HG02610 (cell line): ENCODE measurements around the gene SMARCA4.
"Not testable (repeated sequence)": the region's sequence is repeated elsewhere in the genome, so short reads cannot be mapped to it uniquely, and the experiment has no call there.

ENCODE experiments used
- ATAC-seq: cut with Tn5 transposase; IDR thresholded peaks from one replicate; pipeline ENCODE4 v1.9.1; 2021; ENCODE audit warnings: mild to moderate bottlenecking, moderate library complexity; ENCODE audit not compliant: unreplicated experiment

The SMARCA4 gene

DNA sequence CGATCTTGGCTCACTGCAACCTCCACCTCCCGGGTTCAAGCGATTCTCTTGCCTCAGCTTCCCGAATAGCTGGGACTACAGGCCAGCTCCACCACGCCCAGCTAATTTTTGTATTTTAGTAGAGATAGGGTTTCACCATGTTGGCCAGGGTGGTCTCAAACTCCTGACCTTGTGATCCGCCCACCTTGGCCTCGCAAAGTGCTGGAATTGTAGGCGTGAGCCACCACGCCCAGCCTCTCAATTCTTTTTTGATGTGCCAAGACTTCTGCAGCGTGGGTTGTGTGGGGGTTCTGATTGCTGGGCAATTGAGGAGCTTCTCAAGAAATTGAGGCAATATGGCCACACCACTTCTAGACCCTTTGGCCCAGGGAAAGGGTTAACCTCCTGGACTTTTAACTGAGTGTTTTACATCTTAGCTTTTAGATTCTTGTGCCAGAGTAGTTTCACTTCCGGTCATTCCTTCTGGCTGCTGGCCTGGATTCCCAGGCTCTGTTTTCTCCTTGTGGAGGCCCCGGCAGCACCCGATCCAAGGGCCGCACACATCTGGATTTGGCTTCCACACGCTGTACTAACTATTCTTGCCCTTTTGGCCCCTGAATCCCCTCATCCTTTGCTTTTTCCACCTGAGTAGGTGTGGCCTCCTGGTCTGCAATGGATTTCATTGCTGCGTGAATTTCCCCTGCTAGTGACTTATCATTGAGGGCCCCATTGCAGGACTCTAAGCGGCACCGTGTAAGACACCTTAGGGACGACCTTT, 14.7 kb downstream of the SMARCA4 start:
- no peak for ATAC-seq

DNA sequence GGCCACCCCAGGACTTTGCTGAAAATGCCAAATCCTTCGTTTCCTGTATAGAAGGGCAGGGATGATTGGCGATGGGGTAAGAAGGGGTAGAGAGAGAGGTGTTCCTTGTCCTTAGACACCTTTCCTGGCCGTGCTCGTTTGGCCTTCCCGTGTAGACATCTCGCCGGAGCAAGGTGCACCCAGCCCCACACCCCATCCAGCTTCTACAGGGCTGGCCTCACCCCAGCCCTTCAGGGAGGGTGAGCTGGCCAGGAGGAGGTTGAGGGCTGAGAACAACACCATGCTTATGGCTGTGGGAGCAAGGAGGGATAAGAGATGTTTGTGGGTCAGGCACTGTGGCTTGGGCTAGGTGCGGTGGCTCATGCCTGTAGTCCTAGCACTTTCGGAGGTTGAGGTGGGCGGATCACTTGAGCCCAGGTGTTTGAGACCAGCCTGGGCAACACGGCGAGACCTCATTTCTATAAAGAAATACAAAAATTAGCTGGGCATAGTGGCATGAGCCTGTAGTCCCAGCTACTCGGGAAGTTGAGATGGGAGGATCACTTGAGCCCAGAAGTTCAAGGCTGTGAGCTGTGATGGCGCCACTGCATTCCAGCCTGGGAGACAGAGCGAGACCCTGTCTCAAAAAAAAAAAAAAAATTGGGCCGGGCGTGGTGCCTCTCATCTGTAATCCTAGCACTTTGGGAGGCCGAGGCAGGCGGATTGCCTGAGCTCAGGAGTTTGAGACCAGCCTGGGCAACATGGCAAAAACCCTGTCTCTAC, 15.5 kb downstream of the SMARCA4 start:
- no peak for ATAC-seq

DNA sequence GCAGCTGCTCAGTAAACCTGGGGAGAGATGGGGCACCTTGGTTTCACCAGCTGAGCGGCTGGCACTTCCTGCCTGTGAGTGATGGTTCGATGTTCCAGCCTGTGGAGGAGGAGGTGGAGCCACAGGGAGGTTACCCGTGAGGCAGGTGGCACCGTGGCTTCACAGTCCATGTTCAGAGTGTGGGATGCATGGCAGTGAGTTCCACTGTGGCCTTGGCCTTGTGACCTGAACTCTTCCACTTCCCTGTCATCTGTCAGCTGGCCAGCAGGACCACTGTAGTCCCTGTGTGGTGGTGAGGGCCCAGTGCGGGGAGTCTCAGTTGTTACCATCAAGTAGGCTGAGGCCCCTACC, 16.9 kb downstream of the SMARCA4 start:
- no peak for ATAC-seq

DNA sequence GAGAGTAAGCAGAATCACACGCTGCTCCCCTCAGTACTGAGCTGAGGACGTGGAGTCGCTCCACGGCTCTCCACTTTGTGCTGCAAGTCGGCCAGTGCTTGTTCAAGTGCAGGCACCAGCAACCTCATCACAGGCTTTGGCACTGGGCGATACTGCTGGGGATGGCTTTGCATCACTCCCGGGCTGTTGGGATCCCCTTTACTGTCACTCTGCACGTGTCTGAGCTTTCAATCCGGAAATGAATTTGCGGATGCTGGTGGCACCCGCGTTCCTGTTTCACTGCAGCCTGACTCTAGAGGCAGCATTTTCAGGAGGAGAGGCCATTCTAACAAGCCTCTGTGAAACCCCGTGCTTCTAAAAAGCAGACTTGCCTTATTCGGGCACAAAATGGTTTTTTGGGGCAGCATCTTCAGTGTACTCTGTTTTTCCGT, 19.1 kb downstream of the SMARCA4 start:
- ATAC-seq = no peak

DNA sequence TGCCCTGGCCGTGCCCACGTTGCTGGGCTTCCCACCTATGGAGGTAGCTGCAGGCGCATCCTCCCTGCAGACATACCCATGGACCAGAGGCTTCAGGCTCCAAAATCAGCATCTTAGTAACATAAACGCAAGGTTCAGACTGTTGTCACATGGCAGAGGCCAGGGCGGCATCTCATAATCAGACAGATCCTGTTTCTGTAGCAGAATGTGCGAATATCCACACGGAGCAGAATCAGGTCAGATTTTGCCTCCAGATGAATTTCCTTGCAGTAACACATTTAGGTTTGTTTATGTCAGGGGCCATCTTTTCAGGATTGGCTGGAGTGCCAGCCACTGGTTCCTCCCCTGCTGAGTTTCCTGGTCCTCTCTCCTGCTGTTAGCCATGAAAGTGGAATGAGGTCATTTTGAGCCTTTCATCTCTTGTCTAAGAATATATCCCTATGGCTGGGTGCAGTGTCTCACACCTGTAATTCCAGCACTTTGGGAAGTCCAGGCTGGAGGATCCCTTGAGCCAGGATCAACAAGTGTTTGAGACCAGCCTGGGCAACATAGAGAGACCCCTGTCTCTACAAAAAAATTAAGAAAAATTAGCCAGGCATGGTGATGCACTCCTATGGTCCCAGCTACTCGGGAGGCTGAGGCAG, 20.5 kb downstream of the SMARCA4 start:
- no peak for ATAC-seq

DNA sequence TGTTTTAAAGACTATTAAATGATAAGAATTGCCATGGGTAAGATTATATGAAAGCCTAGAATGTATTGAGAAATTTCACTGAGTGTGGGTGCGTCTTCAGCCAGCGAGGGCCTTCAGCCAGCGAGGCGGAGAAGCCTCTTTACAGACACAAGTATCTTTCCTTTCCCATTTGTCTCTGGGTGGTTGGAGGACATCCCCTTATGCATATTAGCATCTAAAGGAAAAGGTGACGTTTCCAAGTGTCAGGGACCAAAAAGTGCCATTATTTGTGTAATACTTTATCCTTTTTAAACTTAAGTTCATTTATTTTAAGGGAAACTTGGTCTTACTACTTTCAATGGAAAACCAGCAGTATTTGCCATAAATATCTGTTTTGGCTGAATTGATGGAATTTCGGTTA, 22.2 kb downstream of the SMARCA4 start:
- ATAC-seq = no peak

DNA sequence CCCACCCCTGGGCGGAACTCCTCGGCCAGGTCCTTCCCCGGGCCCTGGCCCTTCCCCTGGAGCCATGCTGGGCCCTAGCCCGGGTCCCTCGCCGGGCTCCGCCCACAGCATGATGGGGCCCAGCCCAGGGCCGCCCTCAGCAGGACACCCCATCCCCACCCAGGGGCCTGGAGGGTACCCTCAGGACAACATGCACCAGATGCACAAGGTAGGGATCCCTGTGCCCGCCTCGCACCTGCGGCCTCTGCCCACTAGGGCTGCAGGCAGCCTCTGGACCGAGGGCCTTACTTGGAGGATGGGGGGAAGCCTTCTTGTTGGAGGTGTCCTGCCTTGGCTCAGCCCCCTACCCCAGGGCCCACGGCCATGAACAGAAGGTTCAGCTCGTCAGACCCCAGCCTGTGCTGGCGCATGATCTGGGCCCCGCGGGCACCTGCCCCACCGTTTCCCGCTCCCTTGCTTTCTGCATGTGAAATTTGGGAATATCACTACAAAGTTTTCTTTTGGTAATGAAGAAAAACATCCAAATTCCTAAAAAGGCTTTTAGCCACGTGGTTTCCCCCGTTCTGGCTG, 23.4 kb downstream of the SMARCA4 start:
- ATAC-seq = no peak

DNA sequence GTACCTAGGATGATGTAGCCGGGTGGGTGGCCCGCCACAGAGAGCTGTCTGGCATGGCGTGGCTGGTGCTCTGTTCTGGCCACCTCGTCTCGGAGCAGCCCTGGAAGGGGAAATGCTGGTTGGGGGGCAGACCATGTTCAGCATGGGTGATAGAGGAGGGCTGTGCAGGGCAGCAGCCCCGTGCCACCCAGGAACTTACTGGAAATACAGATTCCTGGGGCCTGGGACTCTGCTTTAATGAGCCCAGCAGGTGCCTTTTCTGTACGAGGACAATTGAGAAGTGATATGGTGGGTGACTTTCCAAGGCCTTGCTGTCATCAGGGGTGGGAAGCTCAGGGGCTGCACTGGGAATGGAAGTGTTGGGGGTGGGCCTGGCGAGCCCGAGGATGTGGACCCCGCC, 24.7 kb downstream of the SMARCA4 start:
- ATAC-seq = no peak

DNA sequence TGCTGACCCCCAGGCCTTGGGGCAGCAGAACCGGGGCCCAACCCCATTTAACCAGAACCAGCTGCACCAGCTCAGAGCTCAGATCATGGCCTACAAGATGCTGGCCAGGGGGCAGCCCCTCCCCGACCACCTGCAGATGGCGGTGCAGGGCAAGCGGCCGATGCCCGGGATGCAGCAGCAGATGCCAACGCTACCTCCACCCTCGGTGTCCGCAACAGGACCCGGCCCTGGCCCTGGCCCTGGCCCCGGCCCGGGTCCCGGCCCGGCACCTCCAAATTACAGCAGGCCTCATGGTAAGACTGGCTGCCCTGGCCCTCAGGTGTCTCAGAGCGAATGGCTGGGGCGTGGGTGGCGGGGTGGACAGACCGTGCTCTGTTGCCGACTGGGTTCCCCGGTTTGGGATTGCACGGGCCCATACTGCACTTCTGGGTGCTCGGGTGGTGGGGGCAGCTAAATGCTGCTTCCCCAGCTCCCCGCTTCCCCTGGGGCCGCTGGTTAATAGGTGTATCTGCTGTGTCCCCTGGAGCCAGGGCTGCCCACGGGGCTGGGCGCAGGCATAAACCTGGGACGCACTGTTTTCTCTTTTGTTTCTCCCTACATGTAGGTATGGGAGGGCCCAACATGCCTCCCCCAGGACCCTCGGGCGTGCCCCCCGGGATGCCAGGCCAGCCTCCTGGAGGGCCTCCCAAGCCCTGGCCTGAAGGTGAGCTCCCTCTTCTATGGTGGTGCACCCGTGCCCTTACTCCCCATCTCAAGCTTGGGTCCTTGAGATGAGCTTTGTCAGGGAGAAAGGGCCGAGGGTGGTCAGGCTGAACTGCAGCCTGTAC, 25.7 kb downstream of the SMARCA4 start:
- no peak for ATAC-seq

DNA sequence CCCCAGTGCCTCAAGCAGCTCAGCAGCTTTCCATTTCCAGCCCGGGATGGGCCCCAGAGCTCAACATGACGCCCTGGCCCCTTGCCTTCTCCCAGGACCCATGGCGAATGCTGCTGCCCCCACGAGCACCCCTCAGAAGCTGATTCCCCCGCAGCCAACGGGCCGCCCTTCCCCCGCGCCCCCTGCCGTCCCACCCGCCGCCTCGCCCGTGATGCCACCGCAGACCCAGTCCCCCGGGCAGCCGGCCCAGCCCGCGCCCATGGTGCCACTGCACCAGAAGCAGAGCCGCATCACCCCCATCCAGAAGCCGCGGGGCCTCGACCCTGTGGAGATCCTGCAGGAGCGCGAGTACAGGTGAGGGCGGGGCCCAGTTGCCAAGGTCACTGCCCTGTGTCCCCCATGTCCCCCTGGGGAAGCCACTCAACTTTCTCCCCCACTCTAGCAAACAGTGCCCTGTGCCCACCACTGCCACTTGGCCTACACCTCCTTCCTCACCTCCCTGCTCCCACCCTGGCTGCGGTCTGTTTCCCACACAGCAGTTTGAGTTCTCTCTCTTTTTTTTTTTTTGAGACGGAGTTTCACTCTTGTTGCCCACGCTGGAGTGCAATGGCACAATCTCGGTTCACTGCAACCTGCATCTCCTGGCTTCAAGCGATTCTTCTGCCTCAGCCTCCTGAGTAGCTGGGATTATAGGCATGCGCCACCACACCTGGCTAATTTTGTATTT, 26.9 kb downstream of the SMARCA4 start:
- ATAC-seq = no peak

DNA sequence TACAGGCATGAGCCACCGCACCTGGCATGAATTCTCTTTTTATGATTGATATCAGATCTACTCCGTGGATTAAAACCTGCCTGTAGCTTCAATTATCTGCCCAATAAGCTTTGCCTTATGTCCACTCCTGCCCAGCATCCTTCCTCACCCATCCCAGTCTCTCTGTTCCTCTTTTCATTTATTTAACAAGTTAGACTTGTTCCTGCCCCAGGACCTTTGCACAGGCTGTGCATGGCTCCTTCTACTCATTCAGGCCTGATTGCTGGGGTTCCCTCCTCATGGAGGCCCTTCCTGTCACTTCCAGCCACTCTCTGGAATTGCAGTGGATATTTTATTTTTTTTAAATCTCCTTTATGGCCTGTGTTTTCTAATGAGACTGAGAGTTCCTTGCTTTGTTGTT, 27.6 kb downstream of the SMARCA4 start:
- no peak for ATAC-seq

DNA sequence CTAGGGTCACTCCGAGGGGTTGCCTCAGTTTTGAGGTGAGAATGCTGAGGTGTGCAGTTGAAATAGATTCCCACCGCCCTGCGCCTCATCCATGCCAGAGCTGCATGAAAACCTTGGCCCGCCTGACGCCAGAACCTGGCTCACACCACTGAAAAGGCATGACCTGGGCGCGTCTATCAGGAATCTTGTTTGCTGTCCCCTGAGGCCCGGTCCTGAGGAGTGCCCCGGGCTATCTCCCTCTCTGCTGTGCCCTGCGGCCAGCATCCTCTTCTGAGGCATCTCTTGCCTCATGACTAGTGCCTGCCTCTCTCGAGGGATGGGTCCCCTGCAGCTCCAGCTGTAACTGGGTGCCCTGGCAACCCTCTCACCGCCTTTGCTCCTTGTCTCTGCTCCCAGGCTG, 28.1 kb downstream of the SMARCA4 start:
- ATAC-seq = no peak

DNA sequence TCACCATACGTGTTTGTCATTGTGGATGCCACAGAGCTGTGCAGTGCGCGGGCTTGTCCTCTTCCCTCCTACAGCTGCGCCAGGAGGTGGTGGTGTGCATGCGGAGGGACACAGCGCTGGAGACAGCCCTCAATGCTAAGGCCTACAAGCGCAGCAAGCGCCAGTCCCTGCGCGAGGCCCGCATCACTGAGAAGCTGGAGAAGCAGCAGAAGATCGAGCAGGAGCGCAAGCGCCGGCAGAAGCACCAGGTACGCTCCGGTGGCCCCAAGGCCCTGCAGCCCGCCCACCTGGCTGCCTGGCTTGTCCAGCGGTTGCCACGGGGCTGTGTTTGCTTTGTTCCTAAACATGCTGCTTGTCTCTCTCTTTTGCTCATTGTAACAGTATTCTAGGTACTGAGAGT, 30.2 kb downstream of the SMARCA4 start:
- ATAC-seq = no peak

DNA sequence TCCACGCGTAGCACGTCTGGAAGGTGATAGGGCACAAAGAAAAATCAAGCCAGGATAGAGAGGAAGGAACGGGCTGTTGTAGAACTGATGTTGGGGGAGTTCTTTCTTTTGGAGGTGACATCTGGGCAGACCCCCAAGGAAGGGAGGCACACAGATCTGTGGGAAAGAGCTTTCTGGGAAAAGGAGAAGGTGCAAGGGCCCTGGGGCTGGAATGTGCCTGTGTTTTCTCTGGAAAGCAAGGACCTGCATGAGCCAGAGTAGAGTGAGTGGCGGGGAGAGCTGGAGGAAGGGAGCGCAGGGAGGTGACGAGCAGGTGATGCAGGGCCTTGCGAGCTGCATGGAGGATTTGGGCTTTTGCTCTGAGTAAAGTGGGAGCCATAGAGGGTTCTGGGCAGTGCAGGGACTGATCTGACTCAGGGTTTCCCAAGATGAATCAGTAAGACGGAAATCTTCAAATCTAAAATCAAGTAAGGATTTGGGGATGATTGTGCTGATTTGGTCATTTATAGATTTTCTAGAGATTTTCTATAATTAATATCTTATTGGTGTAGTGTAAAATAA, 30.8 kb downstream of the SMARCA4 start:
- ATAC-seq = no peak

DNA sequence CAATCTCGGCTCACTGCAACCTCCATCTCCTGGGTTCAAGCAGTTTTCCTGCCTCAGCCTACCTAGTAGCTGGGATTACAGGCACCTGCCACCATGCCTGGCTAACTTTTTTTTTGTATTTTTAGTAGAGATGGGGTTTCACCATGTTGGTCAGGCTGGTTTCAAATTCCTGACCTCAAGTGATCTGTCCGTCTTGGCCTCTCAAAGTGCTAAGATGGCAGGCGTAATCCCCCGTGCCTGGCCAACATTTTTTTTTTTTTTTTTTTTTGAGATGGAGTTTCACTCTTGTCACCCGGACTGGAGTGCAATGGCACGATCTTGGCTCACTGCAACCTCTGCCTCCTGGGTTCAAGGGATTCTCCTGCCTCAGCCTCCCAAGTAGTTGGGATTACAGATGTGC, 31.3 kb downstream of the SMARCA4 start:
- not testable (repeated sequence) for ATAC-seq

DNA sequence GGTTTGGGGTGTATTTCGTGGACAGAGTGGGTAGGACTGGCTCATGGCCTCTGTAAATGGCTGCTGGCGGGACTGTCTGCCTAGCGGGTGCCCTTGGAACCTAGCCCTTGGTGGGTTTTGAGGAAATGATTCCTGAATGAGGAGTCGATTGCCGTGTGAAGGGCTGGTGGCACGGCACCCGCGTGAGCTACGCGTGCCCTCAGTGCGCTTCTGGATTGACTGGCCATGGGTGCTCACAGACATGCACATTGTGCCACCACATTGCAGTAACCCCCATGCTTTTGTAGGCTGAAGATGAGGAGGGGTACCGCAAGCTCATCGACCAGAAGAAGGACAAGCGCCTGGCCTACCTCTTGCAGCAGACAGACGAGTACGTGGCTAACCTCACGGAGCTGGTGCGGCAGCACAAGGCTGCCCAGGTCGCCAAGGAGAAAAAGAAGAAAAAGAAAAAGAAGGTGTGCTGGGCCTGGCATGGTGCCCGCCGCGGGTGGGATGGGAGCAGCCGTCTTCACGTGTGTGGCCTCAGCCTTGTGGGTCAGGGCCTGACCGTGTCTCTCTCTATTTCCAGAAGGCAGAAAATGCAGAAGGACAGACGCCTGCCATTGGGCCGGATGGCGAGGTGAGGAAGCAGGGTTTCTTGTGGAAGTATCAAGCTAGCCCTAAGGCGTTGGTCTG, 35.2 kb downstream of the SMARCA4 start:
- ATAC-seq = no peak

DNA sequence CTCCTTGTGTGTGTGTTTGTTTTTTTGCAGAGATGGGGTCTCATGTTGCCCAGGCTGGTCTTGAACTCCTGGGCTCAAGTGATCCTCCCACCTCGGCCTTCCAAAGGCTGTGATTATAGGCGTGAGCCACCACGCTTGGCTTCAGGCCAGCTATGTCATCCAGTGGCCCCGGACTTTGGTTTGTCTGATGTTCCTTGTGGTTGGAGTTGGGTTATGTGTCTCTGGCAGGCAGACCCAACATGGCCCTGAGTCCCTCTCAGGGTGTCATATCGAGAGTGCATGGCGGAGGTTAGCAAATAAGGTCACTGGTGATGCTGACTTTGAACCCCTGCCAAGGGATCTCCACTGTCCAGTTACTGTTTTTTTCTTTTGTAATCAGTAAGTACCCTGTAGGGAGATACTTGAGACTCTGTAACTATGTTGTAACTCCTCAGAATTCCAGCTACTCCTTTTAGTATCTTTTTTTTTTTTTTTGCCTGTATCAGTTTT, 37.3 kb downstream of the SMARCA4 start:
- ATAC-seq = no peak

DNA sequence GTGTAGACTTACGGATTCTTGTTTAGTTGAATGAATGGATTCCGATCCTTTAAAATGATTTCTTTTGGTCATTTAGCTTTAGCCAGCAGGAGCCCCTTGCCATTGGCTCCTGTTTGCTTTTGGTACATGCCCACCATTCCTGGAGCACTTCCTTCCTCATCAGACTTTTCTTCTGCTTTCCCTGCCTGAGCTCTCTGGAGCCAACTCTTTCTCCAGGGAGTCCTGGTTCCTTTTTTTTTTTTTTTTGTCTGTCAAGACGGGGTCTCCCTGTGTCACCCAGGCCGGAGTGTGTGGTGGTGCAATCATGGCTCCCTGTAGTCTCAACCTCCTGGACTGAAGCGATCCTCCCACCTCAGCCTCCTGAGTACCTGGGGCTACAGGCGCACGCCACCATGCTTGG, 37.8 kb downstream of the SMARCA4 start:
- ATAC-seq = no peak

DNA sequence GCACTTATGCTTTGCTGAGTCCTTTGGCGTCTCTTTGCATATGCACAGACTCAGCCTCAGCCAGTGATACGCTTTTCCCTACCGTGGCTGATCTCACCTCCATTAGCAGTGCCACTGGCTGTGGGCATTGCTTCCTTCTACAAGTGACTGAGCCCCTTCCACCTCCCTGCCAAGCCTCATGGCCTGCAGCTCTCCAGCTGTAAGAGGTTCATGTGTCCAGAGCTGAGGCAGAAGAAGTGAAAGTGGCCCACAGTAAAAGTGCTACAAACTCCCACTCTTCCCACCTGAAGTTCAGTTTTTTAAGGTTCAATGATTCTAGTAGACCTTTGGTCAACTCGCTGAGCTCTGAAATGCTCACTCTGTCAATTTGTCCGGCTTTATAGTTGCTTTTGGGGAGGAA, 44.7 kb downstream of the SMARCA4 start:
- no peak for ATAC-seq
